Suprapubic skin (tissue), 3 donors: ENCODE data around the gene DNAJC1.

Experiments used
- CTCF ChIP-seq, 2 donors: fragments of 200-600 bp in 1 of 2; fragments of 450-650 bp in 1 of 2; sonication (generic) in 1 of 2; IDR thresholded peaks; one replicate each; pipeline ENCODE4 v1.5.1; 2016 to 2019; ENCODE audit warnings: antibody characterized with exemption in 2 of 2, mild to moderate bottlenecking in 1 of 2, moderate library complexity in 1 of 2
- POLR2A ChIP-seq, 2 donors: fragments of 450-650 bp; IDR thresholded peaks; one replicate each; pipeline ENCODE4 v1.6.1; 2017; ENCODE audit warnings: antibody characterized with exemption in 2 of 2, mild to moderate bottlenecking in 2 of 2, moderate library complexity in 2 of 2

DNA sequence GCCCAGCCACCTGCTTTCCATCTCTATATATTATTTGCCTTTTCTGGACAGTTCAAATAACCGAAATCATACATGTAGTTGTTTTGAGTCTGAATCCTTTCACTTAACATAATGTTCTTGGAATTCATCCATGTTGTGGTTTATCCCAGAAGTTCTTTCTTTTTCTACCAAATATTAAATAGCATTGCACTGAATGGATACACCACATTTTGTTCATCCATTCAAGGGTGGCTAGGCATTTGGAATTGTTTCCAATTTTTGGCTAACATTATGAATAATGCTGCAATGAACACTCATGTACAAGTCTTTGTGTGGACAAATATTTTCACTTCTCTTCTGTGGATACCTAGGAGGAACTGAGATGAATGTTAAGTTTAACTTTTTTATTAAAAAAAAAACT is 18.0 kb downstream of the DNAJC1 start:
- TF ChIP-seq CTCF (IDR thresholded peaks at IDR 0.05), result no peak
- no peak for TF ChIP-seq POLR2A (IDR thresholded peaks at IDR 0.05)
